Omental fat pad (tissue), 4 donors: ENCODE data around the gene JAG2. TPM values are rescaled to one million over a fixed set of nuclear protein-coding genes. Genes with fewer than 3 reads are reported as not detected.

Experiments
- ATAC-seq: fragments of 150-250 bp; one replicate; pipeline ENCODE4 v1.9.1; 2016; ENCODE audit warnings: mild to moderate bottlenecking, moderate library complexity; ENCODE audit not compliant: low FRiP score
- DNase-seq: peaks from one replicate; pipeline ENCODE4 v3.0.0-alpha.2; 2019; ENCODE audit warnings: low spot score
- total RNA-seq, 4 donors: library from RNA; depleted of rRNA; stranded (reverse); fragments of >200 nt; gene quantifications; one replicate each; pipeline ENCODE4 v1.1.0, GENCODE V29; 2016
- TF ChIP-seq, protein P1 (sequence below), 3 donors: fragments of 450-650 bp; IDR thresholded peaks; one replicate each; pipeline ENCODE4 v1.5.1; 2016 to 2017; ENCODE audit warnings: antibody characterized with exemption in 3 of 3, mild to moderate bottlenecking in 3 of 3, moderate library complexity in 2 of 3

Gene JAG2
- total RNA-seq, 4 donors from 2014 or later: 4.7 to 21.3 (median 8.3) TPM

DNA sequence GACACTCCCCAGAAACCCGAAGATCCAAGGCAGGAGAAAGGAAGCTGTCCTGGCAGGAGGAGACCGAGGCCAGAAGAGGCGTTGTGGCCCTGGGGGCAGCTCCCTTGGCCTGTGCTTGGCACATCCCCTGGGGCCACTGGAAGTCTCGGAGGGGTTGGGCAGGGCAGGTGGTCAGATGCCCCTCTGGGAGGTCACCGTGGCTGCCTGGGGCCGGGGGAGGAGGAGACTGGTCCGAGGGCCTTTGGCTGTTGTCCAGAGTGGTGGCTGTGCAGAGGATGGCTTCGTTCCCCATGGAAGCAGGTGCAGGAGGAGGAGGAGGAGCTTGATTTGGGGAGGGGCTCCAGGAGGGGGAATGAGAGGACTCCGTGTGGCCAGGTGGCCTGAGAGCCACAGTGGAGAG is 15.9 kb upstream of the JAG2 start:
- TF ChIP-seq, protein P1, sequence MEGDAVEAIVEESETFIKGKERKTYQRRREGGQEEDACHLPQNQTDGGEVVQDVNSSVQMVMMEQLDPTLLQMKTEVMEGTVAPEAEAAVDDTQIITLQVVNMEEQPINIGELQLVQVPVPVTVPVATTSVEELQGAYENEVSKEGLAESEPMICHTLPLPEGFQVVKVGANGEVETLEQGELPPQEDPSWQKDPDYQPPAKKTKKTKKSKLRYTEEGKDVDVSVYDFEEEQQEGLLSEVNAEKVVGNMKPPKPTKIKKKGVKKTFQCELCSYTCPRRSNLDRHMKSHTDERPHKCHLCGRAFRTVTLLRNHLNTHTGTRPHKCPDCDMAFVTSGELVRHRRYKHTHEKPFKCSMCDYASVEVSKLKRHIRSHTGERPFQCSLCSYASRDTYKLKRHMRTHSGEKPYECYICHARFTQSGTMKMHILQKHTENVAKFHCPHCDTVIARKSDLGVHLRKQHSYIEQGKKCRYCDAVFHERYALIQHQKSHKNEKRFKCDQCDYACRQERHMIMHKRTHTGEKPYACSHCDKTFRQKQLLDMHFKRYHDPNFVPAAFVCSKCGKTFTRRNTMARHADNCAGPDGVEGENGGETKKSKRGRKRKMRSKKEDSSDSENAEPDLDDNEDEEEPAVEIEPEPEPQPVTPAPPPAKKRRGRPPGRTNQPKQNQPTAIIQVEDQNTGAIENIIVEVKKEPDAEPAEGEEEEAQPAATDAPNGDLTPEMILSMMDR (IDR thresholded peaks at IDR 0.05): no peak
- ATAC-seq: no peak
- no peak for DNase-seq

DNA sequence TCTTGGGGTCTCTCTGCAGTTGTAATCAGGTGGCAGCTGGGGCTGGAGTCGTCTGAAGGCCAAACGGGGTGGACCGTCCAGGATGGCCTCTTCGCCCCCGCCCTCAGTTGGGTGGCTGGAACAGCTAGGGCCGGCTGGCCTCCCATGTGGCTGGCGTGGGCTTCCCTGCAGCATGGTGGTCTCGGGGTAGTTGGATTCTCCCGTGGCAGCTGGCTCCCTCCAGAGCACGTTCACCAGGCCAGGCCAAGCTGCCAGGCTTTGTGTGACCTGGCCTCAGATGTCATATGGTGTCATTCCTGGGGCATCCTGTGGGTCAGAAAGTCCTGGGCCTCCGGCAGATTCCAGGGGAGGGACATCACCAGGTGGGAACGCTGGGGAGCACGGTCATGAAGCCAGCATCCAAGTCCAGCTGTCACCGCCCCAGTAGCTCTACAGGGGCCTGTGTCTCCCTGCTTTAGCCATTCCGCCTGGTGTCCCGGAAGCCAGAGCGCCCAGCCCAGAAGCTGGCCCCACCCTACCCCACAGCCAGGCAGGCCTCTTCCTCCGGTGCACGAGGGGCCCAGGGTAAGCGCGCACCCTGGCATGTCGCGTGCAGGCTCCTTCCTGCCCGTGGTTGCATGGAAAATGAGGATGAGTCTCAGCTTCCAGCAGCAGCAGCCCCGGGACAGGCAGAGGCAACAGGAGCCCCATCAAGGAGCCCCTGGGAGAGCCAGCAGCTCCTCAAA is 13.9 kb upstream of the JAG2 start:
- DNase-seq (no peak), ATAC-seq (no peak)
- TF ChIP-seq, protein P1 (IDR thresholded peaks at IDR 0.05): no peak

DNA sequence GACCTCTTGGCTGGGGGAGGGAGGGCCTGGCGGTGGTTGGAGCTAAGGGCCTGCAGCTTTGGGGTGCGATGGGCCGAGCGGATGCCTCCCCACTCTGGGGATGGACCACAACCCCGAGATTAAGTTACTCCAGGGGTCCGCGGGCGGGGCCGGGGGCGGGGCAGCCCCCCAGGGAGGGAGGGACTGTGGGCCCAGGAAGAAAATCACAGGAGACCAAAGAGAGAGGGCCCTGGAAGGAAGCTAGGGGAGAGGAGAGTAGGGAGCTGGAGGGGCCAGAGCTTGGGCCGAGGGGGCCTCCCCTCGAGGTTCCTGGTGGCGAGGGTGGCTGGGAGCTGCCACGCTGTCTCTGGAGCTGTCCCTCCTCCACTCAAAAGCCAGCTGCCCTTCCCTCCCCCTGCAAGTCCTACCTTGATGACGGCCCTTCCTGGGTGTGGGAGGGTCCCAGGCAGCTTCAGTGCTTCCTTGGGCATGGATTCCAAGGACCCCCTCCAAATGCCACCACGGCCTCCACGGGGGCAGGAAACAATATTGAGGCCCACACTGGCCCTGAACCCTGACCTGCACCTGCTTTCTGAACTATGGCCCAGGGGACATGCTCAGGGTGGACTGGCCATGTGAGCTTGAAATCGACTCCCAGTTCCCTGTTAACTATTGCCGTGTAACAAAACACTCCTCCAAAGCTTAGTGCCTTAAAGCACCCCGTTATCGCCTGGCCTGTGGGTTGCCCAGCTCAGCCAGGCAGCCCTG is 13.1 kb upstream of the JAG2 start:
- ATAC-seq (no peak), DNase-seq (no peak)
- TF ChIP-seq, protein P1 (IDR thresholded peaks at IDR 0.05): no peak

DNA sequence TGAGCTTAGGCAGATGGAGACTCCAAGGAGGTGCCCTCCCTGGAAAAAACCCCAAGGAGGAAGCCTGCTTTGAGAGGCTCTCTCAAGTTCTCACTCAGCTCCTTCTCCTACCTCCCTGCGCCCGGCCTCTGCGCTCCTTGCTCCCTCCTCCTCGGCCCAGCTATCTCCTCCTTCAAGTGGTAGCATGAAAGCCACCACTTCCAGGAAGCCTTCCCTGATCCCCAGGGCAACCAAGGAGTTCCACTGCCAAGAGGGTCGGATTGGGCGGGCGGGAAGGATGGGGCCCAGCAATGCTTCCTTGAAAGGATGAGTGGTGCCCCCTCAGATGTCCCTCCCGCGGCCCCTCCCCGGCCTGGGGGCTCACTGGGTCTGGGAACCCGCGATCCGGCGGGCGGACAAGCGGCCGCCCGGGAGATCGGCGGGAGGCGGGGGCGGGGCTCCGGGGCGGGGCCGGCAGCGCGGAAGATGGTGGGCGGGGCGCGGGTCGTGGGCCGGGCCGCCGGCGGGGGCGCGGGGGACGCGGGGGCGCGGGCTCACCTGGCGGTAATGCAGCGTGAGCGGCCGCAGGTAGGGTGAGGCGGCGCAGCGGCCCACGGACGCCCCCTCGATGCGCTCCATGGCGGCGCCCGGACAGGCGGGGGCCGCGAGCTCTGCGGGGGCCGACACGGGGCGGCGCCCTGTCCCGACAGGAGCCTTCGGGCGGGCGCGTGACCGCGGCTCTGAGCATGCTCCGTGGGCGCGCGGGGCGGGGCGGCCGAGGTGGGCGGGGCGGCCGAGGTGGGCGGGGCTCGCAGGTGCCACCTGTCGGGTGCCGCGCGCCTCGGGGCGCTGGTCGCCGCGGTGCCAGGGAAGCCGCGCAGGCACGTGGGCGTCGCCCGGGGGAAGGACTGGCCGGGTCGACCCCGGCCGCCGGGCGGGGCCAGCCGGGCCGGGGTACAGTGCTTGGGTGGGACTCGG is 12.3 kb upstream of the JAG2 start, which contains the start of gene NUDT14:
NUDT14 (minus strand) TSS at position 721 of the 957 bp plus-strand sequence; CDS start at position 618, 103 bp downstream.
- TF ChIP-seq, protein P1 (IDR thresholded peaks at IDR 0.05): no peak
- DNase-seq (no peak), ATAC-seq (peak; percentile 77)

DNA sequence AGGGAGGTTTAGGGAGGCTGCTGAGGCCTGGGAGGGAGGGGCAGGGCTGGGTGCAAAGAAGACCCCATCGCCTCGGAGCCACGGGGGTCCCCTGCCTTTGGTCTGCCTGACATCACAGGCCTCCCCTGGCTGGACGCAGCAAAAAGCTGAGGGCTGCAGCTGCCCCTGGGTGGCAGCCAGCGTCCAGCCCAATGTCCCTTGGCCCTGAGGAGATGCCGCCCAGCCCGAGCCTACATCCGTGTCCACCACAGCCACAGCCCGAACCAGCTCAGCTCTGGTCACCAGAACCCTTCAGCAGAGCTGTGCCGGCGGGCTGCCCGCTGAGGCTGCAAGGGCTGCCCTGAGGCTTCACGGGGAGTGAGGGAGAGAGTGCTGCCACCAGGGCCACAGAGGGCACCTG is 10.6 kb upstream of the JAG2 start:
- TF ChIP-seq, protein P1 (IDR thresholded peaks at IDR 0.05): no peak
- no peak for DNase-seq
- ATAC-seq: no peak

DNA sequence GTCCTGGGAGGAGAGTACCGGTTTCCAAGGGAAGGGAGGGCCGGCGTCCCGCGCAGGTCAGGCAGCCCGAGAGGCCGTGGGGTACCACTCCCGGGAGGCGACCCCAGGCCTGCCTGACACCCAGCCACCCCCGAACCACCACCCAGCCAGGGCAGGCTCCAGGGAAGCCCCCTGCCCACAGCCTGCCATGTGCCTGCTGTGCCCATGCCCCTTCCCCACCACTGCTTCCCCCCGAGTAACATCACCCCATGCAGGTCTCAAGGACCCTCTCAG is 10.2 kb upstream of the JAG2 start:
- DNase-seq: no peak
- TF ChIP-seq, protein P1 (IDR thresholded peaks at IDR 0.05): no peak

More for the DNA sequence above, 10.2 kb upstream of the JAG2 start:
- ATAC-seq: no peak
